HTR-8/SVneo (cell line): ENCODE results near the gene MRPS6.

Experiments
- DNase-seq: peaks from one replicate; pipeline ENCODE4 v3.0.0; 2011; ENCODE audit warnings: low spot score, mixed read lengths; ENCODE audit not compliant: insufficient read length
- FAIRE-seq: peaks from 2 replicates; lab custom pipeline; 2011; peaks lifted over from hg19 to GRCh38; lab: Jason Lieb, UNC

MRPS6 gene

DNA sequence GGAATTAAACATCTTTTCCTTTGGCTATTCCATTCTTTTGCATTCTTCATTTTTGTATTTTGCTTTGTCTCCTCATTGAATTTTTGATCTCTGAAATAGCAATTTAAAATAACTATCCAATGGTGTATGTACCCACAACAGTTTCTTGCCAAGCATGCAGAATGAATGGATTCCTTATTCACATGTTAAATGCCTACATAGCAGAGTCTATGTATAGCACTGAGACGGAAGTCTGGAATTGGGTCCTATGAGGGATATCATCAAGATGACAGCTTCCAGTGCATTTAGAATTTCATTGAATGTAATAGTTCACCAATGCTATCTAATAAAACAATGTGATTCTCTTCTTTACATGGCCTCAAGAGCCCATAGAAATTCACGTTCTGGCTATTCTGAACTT lies 97.5 kb downstream of the MRPS6 start:
- DNase-seq (no peak), FAIRE-seq (no peak)

DNA sequence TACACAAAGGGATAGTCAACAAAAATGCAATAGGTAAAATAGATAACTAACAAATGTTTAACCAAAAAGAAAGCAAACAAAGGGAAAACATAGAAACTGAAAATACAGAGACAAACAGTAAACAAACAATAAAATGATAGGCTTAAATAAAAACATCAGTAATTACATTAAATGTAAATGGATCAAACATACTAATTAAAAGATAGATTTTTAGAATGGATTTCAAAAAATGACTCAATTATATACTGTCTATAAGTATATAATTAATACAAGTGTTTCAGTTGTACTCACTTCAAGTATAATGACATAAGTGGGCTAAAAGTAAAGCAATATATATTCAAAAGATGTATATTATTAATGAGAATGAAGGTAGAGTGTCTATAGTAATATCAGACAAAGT lies 101.1 kb downstream of the MRPS6 start:
- DNase-seq (no peak), FAIRE-seq (no peak)

DNA sequence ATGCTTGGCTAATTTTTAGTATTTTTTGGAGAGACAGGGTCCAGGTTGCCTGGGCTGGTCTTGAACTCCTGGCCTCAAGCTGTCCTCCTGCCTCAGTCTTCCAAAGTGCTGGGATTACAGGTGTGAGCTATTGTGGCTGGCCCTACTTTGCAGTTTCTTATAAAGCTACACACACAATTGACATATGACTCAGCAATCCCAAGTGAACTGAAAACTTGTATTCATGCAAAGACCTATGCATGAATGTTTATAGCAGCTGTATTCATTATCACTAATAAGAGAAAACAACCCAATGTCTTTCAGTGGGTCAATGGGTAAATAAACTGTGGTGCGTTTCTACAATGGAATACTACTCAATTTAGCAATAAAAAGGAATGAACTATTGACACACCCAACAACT lies 103.1 kb downstream of the MRPS6 start:
- FAIRE-seq (no peak), DNase-seq (no peak)

- FAIRE-seq (peak; percentile 54), DNase-seq (no peak)
Measured at GRCh38 chr21:34177919-34178567, 104.7 kb downstream of the MRPS6 start.

GRCh38 chr21:34179204-34179935 lies 106.0 kb downstream of the MRPS6 start:
- FAIRE-seq (no peak), DNase-seq (no peak)

DNA sequence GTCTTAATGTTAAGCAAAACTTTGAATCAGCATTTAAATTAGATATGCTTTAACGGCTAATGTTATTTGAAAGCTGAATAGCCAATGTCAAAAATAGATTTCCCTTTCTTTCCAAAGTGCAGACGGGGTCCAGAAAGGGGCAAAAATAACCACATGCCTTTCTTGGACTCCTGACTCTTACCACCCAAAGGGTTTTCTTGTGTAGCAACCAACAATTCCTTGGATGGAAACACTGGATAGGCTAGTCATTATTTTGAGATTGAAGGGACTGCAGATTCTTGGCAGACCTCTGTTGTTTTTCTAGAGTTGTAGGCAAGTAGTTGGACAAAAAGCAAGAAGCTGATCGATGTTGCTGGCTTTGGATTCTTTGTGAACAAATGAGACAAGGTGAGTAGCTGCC lies 107.0 kb downstream of the MRPS6 start:
- DNase-seq (no peak), FAIRE-seq (no peak)

GRCh38 chr21:34180826-34181359 lies 107.5 kb downstream of the MRPS6 start:
- no peak for FAIRE-seq
- DNase-seq = no peak

- FAIRE-seq (no peak), DNase-seq (no peak)
Measured at GRCh38 chr21:34181431-34182039, 108.2 kb downstream of the MRPS6 start.

- FAIRE-seq (no peak), DNase-seq (no peak)
Measured at GRCh38 chr21:34182436-34182835, 109.1 kb downstream of the MRPS6 start.

DNA sequence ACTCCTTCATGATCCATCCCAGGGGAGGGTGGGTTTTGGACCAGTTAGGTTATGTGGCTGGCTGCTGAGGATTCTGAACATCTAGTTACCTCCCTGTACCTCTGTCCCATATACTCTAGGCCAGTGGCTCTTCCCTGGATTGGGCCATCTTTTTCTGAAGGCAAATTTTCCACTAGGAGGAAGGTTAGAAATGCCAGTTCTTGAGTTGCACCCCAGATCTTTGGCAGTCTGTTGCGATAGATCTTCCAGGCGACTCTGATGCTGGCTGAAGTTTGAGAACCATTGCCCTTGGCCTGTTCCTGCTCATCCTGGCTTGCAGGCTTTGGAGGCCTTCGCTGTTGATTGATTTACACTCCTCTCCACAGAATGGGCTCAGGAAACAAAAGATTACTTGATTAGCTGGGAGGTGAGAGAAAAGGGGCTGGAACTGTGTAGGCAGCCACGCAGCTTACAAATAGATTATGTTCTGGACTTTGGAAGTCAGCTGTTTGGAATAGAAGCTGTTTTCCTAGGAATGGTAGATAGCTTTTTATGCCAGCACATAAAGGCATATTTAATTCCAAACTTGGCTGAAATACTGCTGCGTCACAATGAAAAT lies 110.1 kb downstream of the MRPS6 start:
- FAIRE-seq = no peak
- DNase-seq = no peak

DNA sequence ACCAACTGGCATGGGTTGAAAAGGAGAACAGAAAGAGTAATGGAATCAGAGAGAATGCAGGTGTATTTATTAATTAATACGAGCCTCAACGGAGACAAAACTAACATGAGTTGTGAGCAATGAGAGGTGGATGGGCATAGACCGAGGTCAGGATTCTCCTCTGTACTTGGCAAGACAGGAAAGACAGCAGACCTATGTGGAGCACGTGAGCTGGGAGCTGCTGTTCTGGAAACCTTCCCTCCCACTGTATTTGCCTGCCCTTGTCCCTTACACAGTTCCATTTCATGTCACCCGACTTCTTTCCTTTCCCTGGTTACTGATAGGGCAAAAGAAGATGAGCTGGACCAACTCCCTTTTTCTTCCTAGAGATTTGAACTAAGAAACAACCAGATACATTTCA lies 110.9 kb downstream of the MRPS6 start:
- DNase-seq = no peak
- FAIRE-seq = no peak

DNA sequence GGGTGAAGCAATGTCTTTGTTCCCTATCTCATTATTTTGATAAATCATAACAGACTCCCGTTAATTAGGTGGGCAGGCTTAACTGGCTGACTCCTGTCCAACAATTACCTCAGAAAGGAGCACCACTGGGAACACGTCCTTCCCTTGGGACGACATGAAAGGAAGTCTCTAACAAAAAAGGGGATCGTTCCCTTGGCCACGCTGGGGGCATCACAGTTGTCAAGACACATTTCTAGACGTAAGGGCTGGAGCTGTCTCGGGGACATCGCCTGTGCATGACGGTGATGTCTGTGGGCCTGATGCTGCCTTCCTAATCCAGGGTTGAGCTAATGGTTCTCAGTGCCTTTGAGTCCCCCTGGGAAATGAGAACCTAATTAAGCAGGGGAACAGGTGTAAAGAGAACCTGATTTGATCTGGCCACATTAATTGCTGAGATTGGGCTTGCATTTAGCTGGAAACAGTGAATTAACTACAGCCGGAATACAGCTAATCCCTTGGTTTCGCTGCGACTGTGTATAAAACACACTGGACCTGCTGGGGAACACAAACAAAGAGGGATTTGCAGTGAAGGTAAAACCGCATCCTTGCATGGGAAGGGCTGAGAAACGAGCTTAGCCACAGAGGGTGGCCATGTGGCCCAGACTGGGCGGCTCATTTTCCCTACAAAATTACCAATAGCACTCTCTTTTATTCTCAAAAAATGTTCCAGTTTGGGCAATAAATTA lies 111.8 kb downstream of the MRPS6 start:
- FAIRE-seq (no peak), DNase-seq (no peak)

- no peak for FAIRE-seq
- no peak for DNase-seq
Measured at GRCh38 chr21:34186109-34186719, 112.8 kb downstream of the MRPS6 start.

GRCh38 chr21:34187935-34188334 lies 114.6 kb downstream of the MRPS6 start:
- no peak for DNase-seq
- no peak for FAIRE-seq

DNA sequence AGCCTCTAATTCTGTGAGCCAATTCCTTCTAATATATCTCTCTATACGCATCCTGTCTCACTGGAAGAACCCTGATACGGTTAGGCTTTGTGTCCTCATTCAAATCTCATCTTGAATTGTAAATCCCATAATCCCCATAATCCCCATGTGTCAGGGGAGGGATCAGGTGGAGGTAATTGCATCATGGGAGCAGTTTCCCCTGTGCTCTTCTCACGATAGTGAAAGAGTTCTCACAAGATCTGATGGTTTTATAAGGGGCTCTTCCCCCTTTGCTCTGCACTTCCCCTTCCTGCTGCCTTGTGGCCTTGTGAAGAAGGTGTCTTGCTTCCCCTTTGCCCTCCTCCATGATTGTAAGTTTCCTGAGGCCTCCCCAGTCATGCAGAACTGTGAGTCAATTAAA lies 116.1 kb downstream of the MRPS6 start:
- DNase-seq (no peak), FAIRE-seq (no peak)

- FAIRE-seq (no peak), DNase-seq (no peak)
Measured at GRCh38 chr21:34190576-34191321, 117.4 kb downstream of the MRPS6 start.

- FAIRE-seq = no peak
- DNase-seq = no peak
Measured at GRCh38 chr21:34191876-34192275, 118.5 kb downstream of the MRPS6 start.
